GM12891 (cell line): ENCODE data around the gene ST7.
A peak's percentile ranks its signal among the peaks of the same experiment; 100 is the strongest.

Experiments used
- POLR2A ChIP-seq: IDR thresholded peaks from 2 replicates; pipeline ENCODE4 v1.6.1; 2011; ENCODE audit warnings: low read depth, low read length, control low read depth
- POLR2AphosphoS5 ChIP-seq: IDR thresholded peaks from 2 replicates; pipeline ENCODE4 v1.6.1; 2011; ENCODE audit warnings: low read depth, low read length, control low read depth
- TAF1 ChIP-seq: IDR thresholded peaks from 2 replicates; pipeline ENCODE4 v1.6.1; 2011; ENCODE audit warnings: low read depth, low read length, control low read depth

- TF ChIP-seq POLR2AphosphoS5, result peak; percentile 40; the same call in 1 of the 2 replicates
- no peak for TF ChIP-seq POLR2A
- TF ChIP-seq TAF1, result no peak
Measured at GRCh38 chr7:117124591-117125220, 171.4 kb downstream of the ST7 start.
